Measurements from ENCODE around the gene APC.

DNA sequence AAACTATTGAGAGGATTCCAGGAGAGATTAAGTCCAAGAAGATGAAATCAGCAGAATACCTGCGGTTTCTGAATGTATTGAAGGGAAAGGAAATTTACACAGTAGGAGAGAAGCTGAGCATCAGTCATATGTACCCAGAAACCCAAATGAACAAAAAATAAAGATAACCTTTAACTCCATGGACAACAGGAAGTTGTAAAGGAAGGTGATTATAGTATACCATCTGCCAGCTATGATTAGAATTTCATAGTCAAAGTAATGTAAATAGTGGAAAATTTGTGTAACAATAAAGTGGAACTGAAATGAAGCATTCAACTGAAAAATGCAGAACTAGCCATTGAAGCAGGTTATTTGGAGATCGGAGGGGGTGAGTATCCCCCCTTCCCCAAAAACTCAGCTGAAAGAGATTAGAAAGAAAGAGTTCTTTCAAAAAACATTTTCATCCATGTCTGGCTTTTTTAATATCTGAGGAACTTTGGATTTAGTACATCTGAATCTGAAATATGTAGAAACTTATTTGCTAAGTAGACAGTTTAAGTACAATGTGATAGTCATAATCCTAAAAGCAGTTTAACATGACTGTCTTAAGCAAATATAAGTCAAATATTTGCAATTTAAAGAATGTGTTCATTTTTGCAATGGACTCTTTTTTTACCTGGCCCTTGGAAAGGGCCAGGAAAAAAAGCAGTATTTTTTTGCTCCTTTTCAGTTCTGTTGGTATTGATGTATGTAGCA is 58.4 kb downstream of the APC start:
- TF ChIP-seq CTCF (IDR thresholded peaks at IDR 0.05) (no peak), POLR2A (IDR thresholded peaks at IDR 0.05) (no peak)

Measured in body of pancreas (tissue), 4 donors.